Measurements from ENCODE around the gene SH3D19.
A peak's percentile ranks its signal among the peaks of the same experiment; 100 is the strongest.

Gene SH3D19

DNA sequence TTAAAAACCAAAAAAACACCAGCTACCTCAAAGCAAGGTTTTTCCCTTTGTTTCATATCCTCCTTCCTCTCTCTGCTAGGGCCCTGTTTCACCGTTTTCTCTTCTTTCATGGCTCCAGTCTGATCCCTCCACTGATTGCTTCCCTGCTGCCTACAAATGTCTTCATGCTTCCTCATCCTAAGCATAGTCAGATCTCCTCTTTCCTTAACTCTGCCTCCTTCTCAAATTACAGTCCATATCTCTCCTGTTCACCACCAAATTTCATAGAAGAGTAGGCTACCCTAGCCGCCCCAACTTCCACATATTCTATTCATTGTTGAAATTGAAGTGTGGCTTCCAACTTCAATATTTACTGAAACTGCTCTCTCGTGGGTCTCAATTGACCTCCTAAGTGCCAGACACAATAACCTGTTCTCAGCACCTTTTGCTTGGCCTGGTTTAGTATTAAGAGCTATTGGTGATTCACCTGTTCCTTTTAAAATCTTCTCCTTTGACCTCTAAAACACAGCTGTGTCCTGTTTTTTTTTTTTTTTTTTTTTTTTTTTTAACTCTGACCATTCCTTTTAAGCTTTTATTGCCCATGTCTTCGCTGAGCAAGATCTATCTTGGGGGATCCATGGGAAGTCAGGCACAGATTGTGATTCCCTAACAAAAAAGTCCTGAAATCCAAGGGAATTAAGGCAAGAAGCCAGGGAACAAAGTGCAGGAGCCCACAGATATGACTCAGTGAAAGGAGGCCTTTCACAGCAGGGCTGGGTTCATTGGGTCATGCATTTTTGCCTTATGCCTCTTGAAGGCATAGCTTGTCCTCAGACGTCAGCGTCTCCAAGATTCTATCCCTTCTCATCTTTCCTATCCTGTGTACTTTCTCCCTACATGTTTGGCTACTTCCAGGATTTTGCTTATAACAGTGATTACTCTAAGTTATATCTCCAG lies 140.6 kb downstream of the SH3D19 start:
- no peak for DNase-seq

DNA sequence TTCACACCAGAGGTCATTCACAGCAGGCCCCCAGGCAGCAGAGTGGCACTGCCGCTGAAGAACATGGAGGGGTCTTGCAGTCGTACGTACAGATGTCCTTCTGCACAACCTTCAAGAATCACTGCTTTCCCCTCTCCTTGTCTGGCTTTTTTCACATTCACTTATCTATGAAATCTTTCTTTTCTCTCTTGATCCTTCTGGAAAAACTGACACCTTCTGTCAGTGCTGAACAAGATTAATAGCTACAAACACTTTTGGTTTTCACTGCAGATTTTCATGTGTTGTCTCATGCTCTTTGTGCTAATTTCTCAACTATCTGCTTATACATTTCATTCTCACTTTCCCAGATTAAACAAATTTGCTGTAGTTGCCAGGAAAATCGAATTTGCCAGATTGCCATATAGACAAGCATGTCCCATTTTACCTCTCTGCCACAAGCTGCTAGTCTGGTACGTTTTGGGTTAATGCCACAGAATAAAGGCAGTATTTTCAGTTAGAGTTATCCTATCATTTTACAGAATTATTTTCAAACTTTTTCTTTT lies 142.9 kb downstream of the SH3D19 start:
- DNase-seq: no peak

DNA sequence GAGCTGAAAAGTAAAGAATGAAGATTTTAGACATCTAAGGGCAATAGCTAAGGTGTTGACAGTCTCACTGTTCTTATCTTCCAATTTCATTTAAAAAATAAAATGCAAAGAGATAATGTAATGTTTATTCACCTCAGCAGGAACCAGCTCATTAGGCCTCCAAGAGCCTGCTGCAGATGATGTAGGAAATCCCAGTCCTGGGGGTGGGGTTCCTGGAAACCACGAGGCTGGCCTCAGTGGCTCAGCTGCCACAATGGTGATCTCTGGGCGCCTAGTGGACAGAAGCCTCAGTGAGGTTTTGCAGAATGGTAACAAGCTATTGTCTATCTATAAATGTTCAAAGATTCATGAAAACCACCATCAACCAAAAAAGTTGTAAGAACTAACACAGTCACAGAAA lies 148.7 kb downstream of the SH3D19 start:
- no peak for DNase-seq

DNA sequence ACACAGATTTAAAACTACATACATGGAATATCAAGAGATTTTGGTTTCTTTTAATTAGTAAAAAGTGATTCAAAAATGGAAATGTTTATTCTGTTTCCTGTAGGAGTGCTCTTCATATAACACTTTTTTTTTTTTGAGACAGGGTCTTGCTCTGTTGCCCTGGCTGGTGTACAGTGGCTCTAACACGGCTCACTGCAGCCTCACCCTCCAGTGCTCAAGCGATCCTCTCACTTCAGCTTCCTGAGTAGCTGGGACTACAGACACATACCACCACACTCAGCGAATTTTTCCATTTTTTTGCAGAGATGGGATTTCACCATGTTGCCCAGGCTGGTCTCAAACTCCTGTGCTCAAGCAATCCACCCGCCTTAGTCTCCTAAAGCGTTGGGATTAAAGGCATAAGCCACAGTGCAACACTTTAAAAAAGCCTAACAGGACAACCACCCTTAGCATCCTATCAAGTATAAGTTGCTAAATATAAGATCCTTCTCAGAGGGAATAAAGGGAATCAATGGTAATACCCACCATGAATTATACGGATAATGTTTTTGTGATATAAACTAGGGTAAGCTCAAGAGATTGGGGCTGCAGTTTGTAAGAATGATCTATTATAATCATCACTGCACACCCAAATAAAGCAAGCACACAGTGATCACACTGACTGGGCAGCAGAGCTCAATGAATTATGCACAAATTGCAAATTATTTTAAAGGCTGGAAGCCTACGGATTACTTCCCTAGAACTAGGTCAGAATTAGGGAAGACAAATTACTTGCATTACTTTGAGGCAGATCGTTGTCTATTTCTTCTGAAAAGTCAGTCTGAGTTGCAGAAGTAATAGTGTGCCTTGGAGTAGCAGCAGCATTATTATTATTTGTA lies 149.4 kb downstream of the SH3D19 start:
- DNase-seq: no peak

DNA sequence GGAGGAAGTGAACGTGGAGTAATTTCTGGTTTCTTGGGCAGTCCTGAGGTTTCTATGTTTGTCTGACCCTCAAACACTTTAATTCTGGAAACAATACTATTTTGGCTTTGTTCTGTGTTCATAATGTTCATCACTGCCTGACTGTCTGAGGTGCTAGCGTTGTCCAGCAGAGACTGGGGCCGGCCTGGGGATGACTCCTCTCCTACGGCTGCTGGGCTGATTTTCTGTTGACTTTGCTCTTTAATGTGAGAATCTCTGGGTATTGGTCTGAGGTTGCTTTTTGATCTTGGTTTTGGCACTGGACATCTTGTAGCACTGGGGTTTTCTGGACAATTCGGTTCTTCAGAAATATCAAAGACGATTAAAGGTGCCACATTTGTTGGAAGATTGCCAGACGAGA lies 150.2 kb downstream of the SH3D19 start:
- DNase-seq: no peak

DNA sequence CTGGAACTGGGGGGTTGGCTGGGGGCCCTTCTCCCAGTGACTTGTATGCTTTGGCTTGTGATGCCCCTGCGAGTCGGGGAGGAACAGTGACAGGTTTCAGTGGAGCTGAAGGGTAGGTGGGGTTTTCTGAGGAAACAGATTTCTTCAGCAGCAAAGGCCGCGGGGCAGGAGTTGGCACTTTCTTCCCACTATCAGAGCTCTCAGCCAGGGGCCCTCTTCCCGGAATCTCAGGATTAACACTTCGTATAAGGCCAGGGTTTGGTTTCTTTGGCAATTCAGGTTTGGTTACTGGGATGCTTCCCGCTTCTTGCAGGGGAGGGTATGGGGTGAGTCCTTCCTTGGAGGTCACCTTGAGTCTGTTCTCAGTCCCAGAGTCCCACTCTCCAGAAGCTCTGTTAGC lies 150.6 kb downstream of the SH3D19 start:
- no peak for DNase-seq

DNA sequence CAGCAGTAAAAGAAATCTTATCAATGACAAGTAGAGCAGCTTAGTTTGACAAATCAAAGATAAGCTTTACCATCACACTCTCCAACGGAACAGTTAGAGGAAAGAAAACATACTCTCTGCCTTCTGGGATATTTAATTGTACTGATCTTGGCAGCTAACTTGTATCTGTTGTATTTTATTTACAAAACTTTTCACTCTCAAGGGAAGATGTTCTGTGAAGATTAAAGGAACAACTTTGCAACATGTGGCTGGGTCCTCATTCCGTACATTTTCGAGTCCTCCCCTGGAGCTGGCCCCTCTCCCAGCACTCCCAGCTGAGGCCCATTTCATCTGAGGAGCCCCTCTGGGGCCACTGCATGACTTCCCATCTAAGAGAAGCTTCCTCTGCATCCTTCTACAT lies 151.5 kb downstream of the SH3D19 start:
- DNase-seq: no peak

DNA sequence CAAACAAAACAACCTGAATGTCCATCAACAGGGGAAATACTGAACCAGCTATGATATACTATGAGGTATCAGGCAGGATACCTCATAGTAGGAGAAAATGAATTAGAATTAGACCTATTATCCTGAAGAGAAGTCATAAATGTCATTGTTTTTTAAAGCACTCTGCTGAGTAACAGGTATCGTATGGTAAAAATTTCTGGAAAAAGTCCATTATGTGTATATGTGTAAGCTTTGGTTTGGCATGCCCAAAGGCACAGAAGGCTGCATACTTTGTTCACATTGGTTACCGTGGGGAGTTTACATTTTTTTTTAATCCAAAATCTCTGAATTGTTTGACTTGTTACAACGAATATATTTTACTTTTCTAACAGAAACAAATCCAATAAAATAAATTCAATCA lies 155.5 kb downstream of the SH3D19 start:
- DNase-seq: no peak

DNA sequence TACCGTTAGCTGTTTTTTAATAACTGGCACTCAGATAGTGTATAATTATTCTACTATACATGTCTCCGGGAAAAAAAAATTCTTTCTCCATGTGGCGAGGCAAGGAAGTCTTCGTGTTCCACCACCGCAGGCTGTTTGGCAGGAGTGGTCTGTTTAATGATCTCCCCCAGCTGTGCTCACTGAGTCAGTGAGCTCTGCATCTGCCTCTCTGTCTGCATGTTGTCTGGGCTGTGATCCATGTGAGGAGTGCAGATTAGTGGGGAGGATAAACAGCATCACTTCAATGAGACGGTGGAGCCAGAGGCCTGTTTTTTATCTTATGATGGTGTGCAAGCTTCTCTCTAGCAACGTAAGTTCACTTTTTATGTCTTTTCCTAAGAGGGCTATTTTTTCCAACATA lies 156.2 kb downstream of the SH3D19 start:
- no peak for DNase-seq

DNA sequence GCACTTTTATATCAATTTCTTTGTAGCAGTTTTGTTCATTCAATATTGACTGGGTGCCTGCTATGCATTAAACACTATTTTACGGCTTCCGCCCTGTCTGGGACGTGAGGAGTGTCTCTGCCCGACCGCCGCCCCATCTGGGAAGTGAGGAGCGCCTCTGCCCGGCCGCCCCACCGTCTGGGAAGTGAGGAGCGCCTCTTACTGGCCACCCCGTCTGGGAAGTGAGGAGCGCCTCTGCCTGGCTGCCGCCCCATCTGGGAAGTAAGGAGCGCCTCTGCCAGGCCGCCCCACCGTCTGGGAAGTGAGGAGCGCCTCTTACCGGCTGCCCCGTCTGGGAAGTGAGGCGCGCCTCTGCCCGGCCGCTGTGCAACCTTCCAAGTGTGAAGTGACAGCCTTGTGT lies 157.8 kb downstream of the SH3D19 start:
- DNase-seq: no peak

DNA sequence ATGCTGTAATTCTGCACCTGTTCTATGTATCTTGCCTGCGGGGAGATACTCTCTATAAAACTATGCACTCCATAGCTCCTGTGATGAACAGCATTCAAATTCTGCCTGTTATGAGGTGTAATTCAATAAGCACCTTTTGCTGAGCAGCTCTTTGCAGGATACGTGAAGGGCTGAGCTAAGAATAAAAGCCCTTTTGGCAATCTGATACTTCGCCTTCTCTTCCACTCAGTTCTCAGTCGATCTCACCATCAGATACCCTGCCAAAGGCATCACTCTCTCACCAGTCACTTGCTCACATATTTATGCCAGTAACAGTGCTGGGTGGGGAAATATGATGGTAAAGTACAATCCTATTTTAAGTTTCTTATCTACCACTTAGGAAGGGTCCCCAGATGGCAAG lies 158.8 kb downstream of the SH3D19 start:
- DNase-seq: no peak

DNA sequence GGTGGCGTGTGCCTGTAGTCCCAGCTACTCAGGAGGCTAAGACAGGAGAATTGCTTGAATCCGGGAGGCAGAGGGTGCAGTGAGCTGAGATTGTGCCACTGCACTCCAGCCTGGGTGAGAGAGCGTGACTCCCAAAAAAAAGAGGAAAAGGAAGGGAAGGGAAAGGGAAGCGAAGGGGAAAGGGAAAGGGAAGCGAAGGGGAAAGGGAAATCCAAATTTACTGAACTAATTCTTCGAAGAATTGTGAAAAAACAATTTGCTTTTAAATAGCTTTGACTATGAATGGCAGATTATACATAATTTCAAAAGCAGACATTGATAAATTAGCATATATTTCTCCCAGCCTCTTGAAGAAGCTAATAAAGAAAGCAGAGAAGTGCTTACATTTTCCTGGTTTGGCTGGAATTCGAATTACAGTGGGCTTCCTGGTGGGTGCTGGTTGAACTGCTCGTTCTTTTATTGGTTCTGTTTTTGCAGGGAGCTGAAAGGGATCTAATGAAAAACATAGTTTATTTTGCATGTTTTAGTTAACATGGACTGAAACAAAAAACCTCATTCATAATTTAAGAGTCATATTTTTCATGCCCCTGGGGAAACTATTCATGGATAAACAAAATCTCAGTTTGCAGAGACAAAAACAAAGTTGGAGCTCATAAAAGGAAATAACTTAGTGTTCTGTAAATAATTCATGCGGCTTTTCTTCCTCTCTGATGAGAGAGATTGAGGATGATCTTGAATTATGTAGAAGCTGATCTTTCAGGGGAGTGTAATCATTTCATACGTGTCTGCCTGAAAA lies 160.0 kb downstream of the SH3D19 start:
- no peak for DNase-seq

DNA sequence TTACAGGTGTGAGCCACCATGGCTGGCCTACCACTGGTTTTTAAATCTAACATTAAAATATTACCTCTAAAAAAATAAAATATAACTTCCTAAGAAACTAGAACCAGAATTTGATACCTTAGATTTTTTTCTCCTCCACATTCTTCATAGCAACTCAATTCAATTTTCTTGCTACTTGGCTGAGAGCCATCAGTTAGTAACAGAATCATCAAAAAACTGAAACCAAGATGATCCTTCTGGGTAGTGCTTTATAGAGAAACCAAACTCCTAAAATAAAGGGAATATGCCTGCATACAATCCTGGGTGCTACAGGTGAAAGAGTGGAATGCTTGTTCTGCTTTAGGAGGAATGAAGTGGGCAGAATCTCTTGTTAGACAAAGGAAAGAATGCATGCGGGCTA lies 161.6 kb downstream of the SH3D19 start:
- DNase-seq: no peak

DNA sequence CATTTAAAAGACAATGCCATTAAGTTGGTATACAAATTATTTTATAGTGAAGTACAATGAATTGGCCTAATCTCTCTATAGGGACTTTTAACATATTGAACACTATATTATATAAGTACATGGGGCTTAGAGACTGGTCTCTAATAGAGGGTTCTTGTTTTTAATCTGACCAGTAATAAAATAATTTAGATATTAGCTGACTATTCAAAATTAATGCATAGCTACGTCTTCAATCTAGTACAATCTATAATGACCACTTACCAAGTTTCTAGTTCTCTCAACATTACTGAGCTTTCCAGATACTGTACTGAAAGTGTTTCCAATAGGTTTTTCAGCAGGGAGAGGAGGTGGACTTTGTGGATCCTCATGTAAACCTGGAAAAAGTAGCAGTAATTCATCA lies 166.4 kb downstream of the SH3D19 start:
- DNase-seq: no peak

DNA sequence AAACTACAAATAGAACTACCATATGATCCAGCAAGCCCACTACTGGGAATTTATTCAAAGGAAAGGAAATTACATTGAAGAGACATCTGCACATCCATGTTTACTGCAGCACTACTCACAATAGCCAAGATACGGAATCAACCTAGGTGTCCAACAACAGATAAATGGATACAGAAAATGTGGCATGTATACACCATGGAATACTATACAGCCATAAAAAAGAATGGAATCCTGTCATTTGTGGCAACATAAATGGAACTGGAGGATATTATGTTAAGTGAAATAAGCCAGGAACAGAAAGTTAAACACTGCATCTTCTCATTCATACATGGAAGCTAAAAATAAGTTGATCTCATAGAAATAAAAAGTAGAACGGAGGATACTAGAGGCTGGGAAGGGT lies 167.9 kb downstream of the SH3D19 start:
- DNase-seq: no peak

DNA sequence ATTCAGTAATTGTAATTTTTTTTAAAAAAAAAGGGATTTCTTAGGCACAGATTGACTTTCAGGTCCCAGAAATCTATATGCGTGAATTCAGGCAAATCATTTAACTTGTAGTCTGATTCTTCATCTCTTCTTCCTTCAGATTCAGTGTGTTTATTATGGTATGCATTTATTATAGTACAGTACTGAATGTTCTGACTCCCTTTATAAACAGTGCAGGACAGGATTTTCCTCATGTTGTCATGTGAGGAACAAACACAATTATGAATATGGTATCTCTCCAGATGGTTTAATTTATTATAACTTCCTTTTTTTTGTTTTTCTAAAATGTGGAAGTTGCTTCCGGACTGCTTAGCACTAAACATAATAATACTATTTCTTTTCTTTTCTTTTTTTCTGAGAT lies 171.8 kb downstream of the SH3D19 start:
- peak; percentile 8 for DNase-seq

DNA sequence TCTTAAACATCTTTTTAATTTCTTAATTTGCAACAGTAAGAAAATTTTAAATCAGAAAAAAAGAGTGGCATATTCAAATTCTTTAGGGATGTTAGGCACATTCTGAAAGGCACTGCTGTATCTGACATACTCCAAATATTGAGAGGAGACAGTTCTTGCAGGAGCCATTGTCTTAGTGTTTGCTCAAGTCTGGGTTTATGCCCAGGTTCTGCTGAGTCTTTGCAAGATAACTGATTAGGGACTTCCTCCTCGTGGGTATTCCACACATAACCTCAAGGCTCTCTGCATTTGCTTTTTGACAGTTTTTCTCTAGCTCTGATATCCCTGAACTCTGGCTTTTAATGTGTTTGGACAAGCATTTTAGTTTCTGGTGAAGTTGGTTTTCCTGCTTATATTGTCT lies 173.4 kb downstream of the SH3D19 start:
- DNase-seq: peak; percentile 55

DNA sequence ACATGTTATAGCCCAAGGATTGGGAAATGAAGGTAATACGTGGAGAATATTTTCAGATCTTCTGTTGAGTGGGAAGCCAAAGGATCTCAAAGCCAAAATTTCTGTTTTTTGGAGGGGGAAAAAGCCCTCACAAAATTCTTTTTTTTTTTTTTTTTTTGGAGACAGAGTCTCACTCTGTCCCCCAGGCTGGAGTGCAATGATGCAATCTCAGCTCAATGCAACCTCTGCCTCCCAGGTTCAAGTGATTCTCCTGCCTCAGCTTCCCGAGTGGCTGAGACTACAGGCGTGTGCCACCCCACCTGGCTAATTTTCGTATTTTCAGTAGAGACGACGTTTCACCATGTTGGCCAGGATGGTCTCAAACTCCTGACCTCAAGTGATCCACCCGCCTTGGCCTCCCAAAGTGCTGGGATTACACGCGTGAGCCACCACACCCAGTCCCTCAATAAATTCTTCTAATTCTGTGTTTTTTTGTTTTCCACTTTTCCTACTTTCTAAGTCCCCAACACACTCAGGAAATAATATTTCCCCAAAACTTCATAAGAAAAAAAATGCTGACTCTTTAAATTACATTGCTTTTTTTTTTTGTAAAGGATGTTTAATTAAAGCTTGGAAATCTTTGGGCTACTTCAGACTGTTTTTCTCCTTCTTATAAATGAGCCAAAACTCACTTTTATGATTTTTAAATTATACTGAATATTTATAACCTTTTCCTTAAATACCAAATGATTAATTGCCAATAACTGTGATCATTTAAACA lies 174.4 kb downstream of the SH3D19 start:
- DNase-seq: no peak

DNA sequence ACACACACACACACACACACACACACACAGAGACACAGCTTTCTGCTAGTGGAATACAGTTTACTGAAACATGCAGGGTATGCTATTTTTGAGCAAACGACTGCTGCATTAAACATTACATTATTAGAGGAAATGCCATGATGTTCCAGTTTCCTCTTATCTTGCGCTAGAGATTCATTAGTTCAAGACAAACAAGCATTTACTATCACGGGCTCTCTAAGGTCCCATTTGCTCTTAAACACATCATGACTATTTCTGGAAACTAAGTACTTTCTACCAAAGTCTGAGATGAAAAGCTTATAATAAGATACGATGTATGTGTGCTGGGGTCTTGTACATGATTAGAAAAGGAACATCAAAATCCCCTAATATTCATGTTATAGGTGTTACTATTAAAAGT lies 177.1 kb downstream of the SH3D19 start:
- no peak for DNase-seq

DNA sequence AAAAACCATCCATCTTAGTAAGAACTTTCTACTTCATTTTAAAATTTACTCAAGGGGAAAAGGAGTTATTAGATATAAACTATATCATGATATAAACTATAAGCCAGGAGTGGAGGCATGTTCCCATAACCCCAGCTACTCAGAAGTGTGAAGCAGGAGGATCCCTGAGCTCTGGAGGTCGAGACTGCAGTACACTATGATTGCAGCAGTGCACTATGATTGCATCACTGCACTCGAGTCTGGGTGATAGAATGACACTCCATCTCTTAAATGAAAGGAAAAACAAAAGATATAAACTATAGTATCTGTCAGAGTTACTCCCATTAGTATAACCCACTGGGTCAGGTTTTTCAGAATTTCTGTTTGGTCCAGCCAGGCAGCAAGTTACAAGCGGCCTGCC lies 178.4 kb downstream of the SH3D19 start:
- DNase-seq: no peak

DNA sequence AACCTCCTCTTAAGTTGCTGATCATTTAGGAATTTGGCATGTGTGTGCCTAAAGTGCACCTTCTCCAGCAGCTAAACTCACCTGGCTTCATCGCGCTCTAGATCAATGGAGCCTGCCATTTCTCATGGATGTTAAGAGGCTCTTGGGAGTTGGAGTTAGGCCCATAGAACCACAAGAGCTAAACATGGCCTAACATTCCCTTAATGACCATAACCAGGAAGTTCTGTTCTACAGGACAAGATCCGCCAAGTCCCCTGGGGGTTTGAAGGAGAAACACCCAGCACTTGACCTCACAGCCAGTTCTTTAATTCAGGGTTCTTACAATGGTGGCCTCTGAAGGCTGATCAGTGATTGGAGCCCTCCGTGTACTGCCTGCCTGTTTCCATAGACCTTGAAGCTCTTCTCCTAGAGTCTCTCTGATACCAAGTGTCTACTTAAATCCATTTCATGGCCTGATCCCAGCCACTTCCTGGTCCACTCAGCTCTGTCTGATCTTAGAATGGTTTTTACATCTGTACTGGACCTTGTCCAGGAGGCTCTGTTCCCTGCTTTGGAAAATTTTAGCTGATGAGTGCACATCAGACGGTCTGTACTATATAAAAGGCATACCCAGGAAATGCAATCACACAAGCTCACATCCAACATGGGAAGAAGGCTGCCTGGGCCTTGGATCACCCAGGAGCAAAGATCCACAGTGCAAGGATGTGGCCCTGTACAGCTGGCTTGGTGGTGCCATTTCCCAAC lies 180.9 kb downstream of the SH3D19 start:
- no peak for DNase-seq
